Liver (tissue), 9 donors: ENCODE results near the gene DDX46. TPM values are rescaled to one million over a fixed set of nuclear protein-coding genes. Genes with fewer than 3 reads are reported as not detected.

Experiments used
- DNase-seq: peaks from one replicate; pipeline ENCODE4 v3.0.0-alpha.2; 2017; ENCODE audit warnings: low spot score
- H3K27ac ChIP-seq, 2 donors: one replicate each; pipeline ENCODE4 v1.7.0; 2013; ENCODE audit warnings: inconsistent platforms in 2 of 2, low read length in 2 of 2, control low read depth in 1 of 2, low read depth in 1 of 2, mild to moderate bottlenecking in 1 of 2
- H3K27me3 ChIP-seq, 4 donors: one replicate each; pipeline versions ENCODE4 v1.6.1 to v1.7.0; 2013; ENCODE audit warnings: low read length in 3 of 4, inconsistent platforms in 1 of 4, mild to moderate bottlenecking in 1 of 4, moderate library complexity in 1 of 4; ENCODE audit not compliant: control insufficient read depth in 4 of 4, insufficient read depth in 4 of 4
- H3K36me3 ChIP-seq, 4 donors: one replicate each; pipeline versions ENCODE4 v1.6.1 to v1.7.0; 2013; ENCODE audit warnings: low read length in 3 of 4, mild to moderate bottlenecking in 3 of 4, low read depth in 1 of 4, moderate library complexity in 1 of 4; ENCODE audit not compliant: control insufficient read depth in 4 of 4, insufficient read depth in 3 of 4
- H3K4me1 ChIP-seq, 4 donors: one replicate each; pipeline versions ENCODE4 v1.6.1 to v1.7.0; 2013; ENCODE audit warnings: low read length in 3 of 4, mild to moderate bottlenecking in 3 of 4, moderate library complexity in 1 of 4; ENCODE audit not compliant: control insufficient read depth in 4 of 4, insufficient read depth in 4 of 4
- H3K4me3 ChIP-seq, 3 donors: one replicate each; pipeline versions ENCODE4 v1.6.1 to v1.7.0; 2013; ENCODE audit warnings: low read length in 3 of 3, control low read depth in 1 of 3, low read depth in 1 of 3, mild to moderate bottlenecking in 1 of 3
- H3K9ac ChIP-seq, 2 donors: one replicate each; pipeline ENCODE4 v1.7.0; 2013; ENCODE audit warnings: low read length in 2 of 2, mild to moderate bottlenecking in 2 of 2, moderate library complexity in 2 of 2, control low read depth in 1 of 2, low read depth in 1 of 2
- H3K9me3 ChIP-seq, 4 donors: one replicate each; pipeline versions ENCODE4 v1.6.1 to v1.7.0; 2013; ENCODE audit warnings: low read length in 3 of 4; ENCODE audit not compliant: control insufficient read depth in 4 of 4
- EGR1 ChIP-seq, 2 donors: IDR thresholded peaks; 2 replicates each; pipeline ENCODE4 v1.6.1; 2016 to 2018; ENCODE audit warnings: antibody characterized with exemption in 2 of 2, low read depth in 2 of 2
- FOXA1 ChIP-seq: IDR thresholded peaks from 2 replicates; pipeline ENCODE4 v1.6.1; 2016; ENCODE audit warnings: antibody characterized with exemption
- FOXA2 ChIP-seq: IDR thresholded peaks from 2 replicates; pipeline ENCODE4 v1.6.1; 2016; ENCODE audit warnings: antibody characterized with exemption
- GABPA ChIP-seq, 2 donors: IDR thresholded peaks in 1 of 2; conservative IDR thresholded peaks in 1 of 2; 2 replicates each; pipeline ENCODE4 v1.6.1; 2016; ENCODE audit warnings: antibody characterized with exemption in 2 of 2, mild to moderate bottlenecking in 1 of 2, moderate library complexity in 1 of 2
- HNF4A ChIP-seq, 2 donors: conservative IDR thresholded peaks; 2 replicates each; pipeline ENCODE4 v1.6.1; 2016; ENCODE audit warnings: antibody characterized with exemption in 2 of 2, mild to moderate bottlenecking in 2 of 2
- JUND ChIP-seq, 2 donors: IDR thresholded peaks; 2 replicates each; pipeline ENCODE4 v1.6.1; 2016; ENCODE audit warnings: antibody characterized with exemption in 2 of 2
- MAX ChIP-seq: IDR thresholded peaks from 2 replicates; pipeline ENCODE4 v1.6.1; 2016; ENCODE audit warnings: antibody characterized with exemption
- NR2F2 ChIP-seq: IDR thresholded peaks from 2 replicates; pipeline ENCODE4 v1.6.1; 2016; ENCODE audit warnings: antibody characterized with exemption
- RAD21 ChIP-seq, 2 donors: IDR thresholded peaks; 2 replicates each; pipeline ENCODE4 v1.6.1; 2016; ENCODE audit warnings: antibody characterized with exemption in 2 of 2, mild to moderate bottlenecking in 2 of 2
- RXRA ChIP-seq, 2 donors: IDR thresholded peaks; 2 replicates each; pipeline ENCODE4 v1.6.1; 2017 to 2018; ENCODE audit warnings: antibody characterized with exemption in 2 of 2, mild to moderate bottlenecking in 1 of 2
- TAF1 ChIP-seq: conservative IDR thresholded peaks from 2 replicates; pipeline ENCODE4 v1.6.1; 2016; ENCODE audit warnings: antibody characterized with exemption, mild to moderate bottlenecking
- YY1 ChIP-seq: IDR thresholded peaks from 2 replicates; pipeline ENCODE4 v1.6.1; 2016; ENCODE audit warnings: antibody characterized with exemption, mild to moderate bottlenecking
- WGBS: extraction: QIAGEN DNeasy Blood & Tissue Kit; methylation state at CpG from one replicate; pipeline ENCODE4 v1.1.7; 2013; 5-methylcytosine and 5-hydroxymethylcytosine counted together
- polyA plus RNA-seq, 2 donors: library from polyadenylated mRNA; stranded (reverse) in 1 of 2; unstranded in 1 of 2; fragments of 200-250 nt in 1 of 2; fragments of >200 nt in 1 of 2; fragmentation: Nextera tagmentation in 1 of 2; extraction: Ambion mirVana in 1 of 2; gene quantifications; one replicate each; pipeline versions ENCODE4 v1.2.1 to v1.2.3, GENCODE V29; 2013 to 2015
- total RNA-seq, 2 donors: library from RNA; depleted of rRNA; stranded (reverse); fragments of >200 nt; gene quantifications; one replicate each; pipeline ENCODE4 v1.2.3, GENCODE V29; 2014
- TF ChIP-seq, protein P1 (sequence below): IDR thresholded peaks from 2 replicates; pipeline ENCODE4 v1.6.1; 2016; ENCODE audit warnings: antibody characterized with exemption
- TF ChIP-seq, protein P2 (sequence below): fragments of 150-350 bp; IDR thresholded peaks from 2 replicates; pipeline ENCODE4 v1.5.1; 2017; ENCODE audit warnings: improper control_type of control experiment, low read depth, low read length; ENCODE audit not compliant: missing input control
- TF ChIP-seq, protein P3 (sequence below): IDR thresholded peaks from 2 replicates; pipeline ENCODE4 v1.6.1; 2016; ENCODE audit warnings: antibody characterized with exemption, mild to moderate bottlenecking
- TF ChIP-seq, protein P4 (sequence below): IDR thresholded peaks from 2 replicates; pipeline ENCODE4 v1.6.1; 2016; ENCODE audit warnings: antibody characterized with exemption
- donor health status: healthy.
- donor health status: healthy.
- donor health status: healthy.
- donor health status: healthy.
- donor health status: healthy.

DDX46 gene
- total and polyA plus RNA-seq, 4 donors = 11.2 to 24.3 (median 16.0) TPM

- no peak for TF ChIP-seq MAX
- TF ChIP-seq, protein P1, sequence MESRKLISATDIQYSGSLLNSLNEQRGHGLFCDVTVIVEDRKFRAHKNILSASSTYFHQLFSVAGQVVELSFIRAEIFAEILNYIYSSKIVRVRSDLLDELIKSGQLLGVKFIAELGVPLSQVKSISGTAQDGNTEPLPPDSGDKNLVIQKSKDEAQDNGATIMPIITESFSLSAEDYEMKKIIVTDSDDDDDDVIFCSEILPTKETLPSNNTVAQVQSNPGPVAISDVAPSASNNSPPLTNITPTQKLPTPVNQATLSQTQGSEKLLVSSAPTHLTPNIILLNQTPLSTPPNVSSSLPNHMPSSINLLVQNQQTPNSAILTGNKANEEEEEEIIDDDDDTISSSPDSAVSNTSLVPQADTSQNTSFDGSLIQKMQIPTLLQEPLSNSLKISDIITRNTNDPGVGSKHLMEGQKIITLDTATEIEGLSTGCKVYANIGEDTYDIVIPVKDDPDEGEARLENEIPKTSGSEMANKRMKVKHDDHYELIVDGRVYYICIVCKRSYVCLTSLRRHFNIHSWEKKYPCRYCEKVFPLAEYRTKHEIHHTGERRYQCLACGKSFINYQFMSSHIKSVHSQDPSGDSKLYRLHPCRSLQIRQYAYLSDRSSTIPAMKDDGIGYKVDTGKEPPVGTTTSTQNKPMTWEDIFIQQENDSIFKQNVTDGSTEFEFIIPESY = no peak
- no peak for TF ChIP-seq YY1
- no peak for TF ChIP-seq GABPA (IDR thresholded peaks at IDR 0.05 in 1 of 2, conservative IDR thresholded peaks at IDR 0.05 in 1 of 2)
- TF ChIP-seq, protein P2, sequence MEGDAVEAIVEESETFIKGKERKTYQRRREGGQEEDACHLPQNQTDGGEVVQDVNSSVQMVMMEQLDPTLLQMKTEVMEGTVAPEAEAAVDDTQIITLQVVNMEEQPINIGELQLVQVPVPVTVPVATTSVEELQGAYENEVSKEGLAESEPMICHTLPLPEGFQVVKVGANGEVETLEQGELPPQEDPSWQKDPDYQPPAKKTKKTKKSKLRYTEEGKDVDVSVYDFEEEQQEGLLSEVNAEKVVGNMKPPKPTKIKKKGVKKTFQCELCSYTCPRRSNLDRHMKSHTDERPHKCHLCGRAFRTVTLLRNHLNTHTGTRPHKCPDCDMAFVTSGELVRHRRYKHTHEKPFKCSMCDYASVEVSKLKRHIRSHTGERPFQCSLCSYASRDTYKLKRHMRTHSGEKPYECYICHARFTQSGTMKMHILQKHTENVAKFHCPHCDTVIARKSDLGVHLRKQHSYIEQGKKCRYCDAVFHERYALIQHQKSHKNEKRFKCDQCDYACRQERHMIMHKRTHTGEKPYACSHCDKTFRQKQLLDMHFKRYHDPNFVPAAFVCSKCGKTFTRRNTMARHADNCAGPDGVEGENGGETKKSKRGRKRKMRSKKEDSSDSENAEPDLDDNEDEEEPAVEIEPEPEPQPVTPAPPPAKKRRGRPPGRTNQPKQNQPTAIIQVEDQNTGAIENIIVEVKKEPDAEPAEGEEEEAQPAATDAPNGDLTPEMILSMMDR = no peak
- TF ChIP-seq, protein P3, sequence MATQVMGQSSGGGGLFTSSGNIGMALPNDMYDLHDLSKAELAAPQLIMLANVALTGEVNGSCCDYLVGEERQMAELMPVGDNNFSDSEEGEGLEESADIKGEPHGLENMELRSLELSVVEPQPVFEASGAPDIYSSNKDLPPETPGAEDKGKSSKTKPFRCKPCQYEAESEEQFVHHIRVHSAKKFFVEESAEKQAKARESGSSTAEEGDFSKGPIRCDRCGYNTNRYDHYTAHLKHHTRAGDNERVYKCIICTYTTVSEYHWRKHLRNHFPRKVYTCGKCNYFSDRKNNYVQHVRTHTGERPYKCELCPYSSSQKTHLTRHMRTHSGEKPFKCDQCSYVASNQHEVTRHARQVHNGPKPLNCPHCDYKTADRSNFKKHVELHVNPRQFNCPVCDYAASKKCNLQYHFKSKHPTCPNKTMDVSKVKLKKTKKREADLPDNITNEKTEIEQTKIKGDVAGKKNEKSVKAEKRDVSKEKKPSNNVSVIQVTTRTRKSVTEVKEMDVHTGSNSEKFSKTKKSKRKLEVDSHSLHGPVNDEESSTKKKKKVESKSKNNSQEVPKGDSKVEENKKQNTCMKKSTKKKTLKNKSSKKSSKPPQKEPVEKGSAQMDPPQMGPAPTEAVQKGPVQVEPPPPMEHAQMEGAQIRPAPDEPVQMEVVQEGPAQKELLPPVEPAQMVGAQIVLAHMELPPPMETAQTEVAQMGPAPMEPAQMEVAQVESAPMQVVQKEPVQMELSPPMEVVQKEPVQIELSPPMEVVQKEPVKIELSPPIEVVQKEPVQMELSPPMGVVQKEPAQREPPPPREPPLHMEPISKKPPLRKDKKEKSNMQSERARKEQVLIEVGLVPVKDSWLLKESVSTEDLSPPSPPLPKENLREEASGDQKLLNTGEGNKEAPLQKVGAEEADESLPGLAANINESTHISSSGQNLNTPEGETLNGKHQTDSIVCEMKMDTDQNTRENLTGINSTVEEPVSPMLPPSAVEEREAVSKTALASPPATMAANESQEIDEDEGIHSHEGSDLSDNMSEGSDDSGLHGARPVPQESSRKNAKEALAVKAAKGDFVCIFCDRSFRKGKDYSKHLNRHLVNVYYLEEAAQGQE = no peak
- TF ChIP-seq EGR1 (IDR thresholded peaks at IDR 0.05; ENCODE audit: low read depth in 2 of 2) = no peak
- no peak for TF ChIP-seq RAD21 (IDR thresholded peaks at IDR 0.05)
- no peak for TF ChIP-seq TAF1
- no peak for TF ChIP-seq HNF4A (conservative IDR thresholded peaks at IDR 0.05)
- TF ChIP-seq FOXA2 = no peak
- TF ChIP-seq JUND (IDR thresholded peaks at IDR 0.05) = no peak
- no peak for TF ChIP-seq NR2F2
- no peak for TF ChIP-seq RXRA (IDR thresholded peaks at IDR 0.05)
- no peak for TF ChIP-seq FOXA1
- TF ChIP-seq, protein P4, sequence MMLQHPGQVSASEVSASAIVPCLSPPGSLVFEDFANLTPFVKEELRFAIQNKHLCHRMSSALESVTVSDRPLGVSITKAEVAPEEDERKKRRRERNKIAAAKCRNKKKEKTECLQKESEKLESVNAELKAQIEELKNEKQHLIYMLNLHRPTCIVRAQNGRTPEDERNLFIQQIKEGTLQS = no peak
- H3K4me1 ChIP-seq = peaks cover 0 to 11% (median 5%) of the 10 kb centered on the region in 4 donors
- DNase-seq = no peak
Measured at GRCh38 chr5:134878403-134878802, 119.8 kb downstream of the DDX46 start.

DNA sequence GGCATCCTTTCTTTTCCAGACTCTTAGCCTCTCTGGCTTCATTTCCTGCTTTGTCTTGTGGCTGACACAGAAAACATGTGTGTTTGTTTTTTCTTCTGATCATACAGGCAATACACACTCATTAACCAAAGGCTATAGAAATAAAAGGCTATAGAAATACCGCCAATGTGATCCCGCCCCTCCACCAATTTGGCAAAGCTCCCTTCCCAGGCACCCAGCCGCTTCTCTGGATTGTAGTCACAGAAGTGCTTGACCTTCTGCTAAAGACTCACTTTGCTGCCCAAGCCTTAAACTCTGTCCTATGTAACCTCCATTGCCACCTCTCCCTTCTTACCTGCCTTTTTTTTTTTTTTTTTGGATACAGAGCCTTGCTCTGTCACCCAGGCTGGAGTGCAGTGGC lies 120.9 kb downstream of the DDX46 start:
- no peak overlapping the region for H3K27ac ChIP-seq
- no peaks in the 10 kb centered on the region for H3K36me3 ChIP-seq
- no peak for TF ChIP-seq TAF1
- TF ChIP-seq, protein P2 = no peak
- no peak for TF ChIP-seq EGR1 (IDR thresholded peaks at IDR 0.05; ENCODE audit: low read depth in 2 of 2)
- no peak for TF ChIP-seq NR2F2
- no peak for TF ChIP-seq YY1
- H3K9me3 ChIP-seq = no peaks in the 10 kb centered on the region
- no peak overlapping the region for H3K9ac ChIP-seq
- no peaks in the 10 kb centered on the region for H3K27me3 ChIP-seq
- DNase-seq = no peak
- 85% methylated on average over 3 of the region's 3 CpGs for WGBS
- H3K4me1 ChIP-seq = peaks cover 0 to 11% (median 5%) of the 10 kb centered on the region in 4 donors
- no peak overlapping the region for H3K4me3 ChIP-seq

More at GRCh38 chr5:134878403-134878802, 119.8 kb downstream of the DDX46 start:
- H3K4me3 ChIP-seq = no peak overlapping the region
- no peaks in the 10 kb centered on the region for H3K9me3 ChIP-seq
- H3K27me3 ChIP-seq = no peaks in the 10 kb centered on the region
- no peak overlapping the region for H3K9ac ChIP-seq
- H3K36me3 ChIP-seq = no peaks in the 10 kb centered on the region
- no peak overlapping the region for H3K27ac ChIP-seq
- WGBS = 91% methylated on average over 3 of the region's 3 CpGs
